ENCODE data around the gene SH2B3.

The SH2B3 gene

GRCh38 chr12:111439657-111440151 is 34.0 kb downstream of the SH2B3 start:
- no peak for TF ChIP-seq GATA2 (IDR thresholded peaks at IDR 0.05; ENCODE audit: low read depth, low read length)
- TF ChIP-seq GATA3 (IDR thresholded peaks at IDR 0.05; ENCODE audit: low read depth, low read length) = no peak

- TF ChIP-seq GATA3 (IDR thresholded peaks at IDR 0.05; ENCODE audit: low read depth, low read length) (no peak), GATA2 (IDR thresholded peaks at IDR 0.05; ENCODE audit: low read depth, low read length) (no peak)
Observed at GRCh38 chr12:111440152-111440551, 34.4 kb downstream of the SH2B3 start.

GRCh38 chr12:111440631-111441030 is 34.9 kb downstream of the SH2B3 start:
- TF ChIP-seq GATA2 (IDR thresholded peaks at IDR 0.05; ENCODE audit: low read depth, low read length) = no peak
- TF ChIP-seq GATA3 (IDR thresholded peaks at IDR 0.05; ENCODE audit: low read depth, low read length) = no peak

GRCh38 chr12:111441107-111441928 is 35.6 kb downstream of the SH2B3 start:
- TF ChIP-seq GATA2 (IDR thresholded peaks at IDR 0.05; ENCODE audit: low read depth, low read length) = no peak
- TF ChIP-seq GATA3 (IDR thresholded peaks at IDR 0.05; ENCODE audit: low read depth, low read length) = no peak

GRCh38 chr12:111442301-111443045 is 36.8 kb downstream of the SH2B3 start:
- TF ChIP-seq GATA2 (IDR thresholded peaks at IDR 0.05; ENCODE audit: low read depth, low read length) (no peak), GATA3 (IDR thresholded peaks at IDR 0.05; ENCODE audit: low read depth, low read length) (no peak)

GRCh38 chr12:111443086-111443485 is 37.4 kb downstream of the SH2B3 start:
- TF ChIP-seq GATA2 (IDR thresholded peaks at IDR 0.05; ENCODE audit: low read depth, low read length) = no peak
- no peak for TF ChIP-seq GATA3 (IDR thresholded peaks at IDR 0.05; ENCODE audit: low read depth, low read length)

GRCh38 chr12:111443586-111443985 is 37.9 kb downstream of the SH2B3 start:
- TF ChIP-seq GATA3 (IDR thresholded peaks at IDR 0.05; ENCODE audit: low read depth, low read length) (no peak), GATA2 (IDR thresholded peaks at IDR 0.05; ENCODE audit: low read depth, low read length) (no peak)

- TF ChIP-seq GATA2 (IDR thresholded peaks at IDR 0.05; ENCODE audit: low read depth, low read length) (no peak), GATA3 (IDR thresholded peaks at IDR 0.05; ENCODE audit: low read depth, low read length) (no peak)
Observed at GRCh38 chr12:111444314-111444924, 38.7 kb downstream of the SH2B3 start.

GRCh38 chr12:111444925-111445725 is 39.4 kb downstream of the SH2B3 start:
- TF ChIP-seq GATA2 (IDR thresholded peaks at IDR 0.05; ENCODE audit: low read depth, low read length) = no peak
- TF ChIP-seq GATA3 (IDR thresholded peaks at IDR 0.05; ENCODE audit: low read depth, low read length) = no peak

GRCh38 chr12:111445726-111446581 is 40.2 kb downstream of the SH2B3 start:
- TF ChIP-seq GATA2 (IDR thresholded peaks at IDR 0.05; ENCODE audit: low read depth, low read length) (no peak), GATA3 (IDR thresholded peaks at IDR 0.05; ENCODE audit: low read depth, low read length) (no peak)

- TF ChIP-seq GATA2 (IDR thresholded peaks at IDR 0.05; ENCODE audit: low read depth, low read length) (no peak), GATA3 (IDR thresholded peaks at IDR 0.05; ENCODE audit: low read depth, low read length) (no peak)
Observed at GRCh38 chr12:111446631-111447570, 41.2 kb downstream of the SH2B3 start.
